Activated effector memory CD4-positive, alpha-beta T cell treated with Interleukin-2 at 50 U/mL for 16 hours (primary cell): ENCODE measurements around the gene ZNF653.
"Not testable (repeated sequence)": the region's sequence is repeated elsewhere in the genome, so short reads cannot be mapped to it uniquely, and the experiment has no call there.

Experiments
- DNase-seq: peaks from one replicate; pipeline ENCODE4 v3.0.0-alpha.2; 2020

Gene ZNF653

DNA sequence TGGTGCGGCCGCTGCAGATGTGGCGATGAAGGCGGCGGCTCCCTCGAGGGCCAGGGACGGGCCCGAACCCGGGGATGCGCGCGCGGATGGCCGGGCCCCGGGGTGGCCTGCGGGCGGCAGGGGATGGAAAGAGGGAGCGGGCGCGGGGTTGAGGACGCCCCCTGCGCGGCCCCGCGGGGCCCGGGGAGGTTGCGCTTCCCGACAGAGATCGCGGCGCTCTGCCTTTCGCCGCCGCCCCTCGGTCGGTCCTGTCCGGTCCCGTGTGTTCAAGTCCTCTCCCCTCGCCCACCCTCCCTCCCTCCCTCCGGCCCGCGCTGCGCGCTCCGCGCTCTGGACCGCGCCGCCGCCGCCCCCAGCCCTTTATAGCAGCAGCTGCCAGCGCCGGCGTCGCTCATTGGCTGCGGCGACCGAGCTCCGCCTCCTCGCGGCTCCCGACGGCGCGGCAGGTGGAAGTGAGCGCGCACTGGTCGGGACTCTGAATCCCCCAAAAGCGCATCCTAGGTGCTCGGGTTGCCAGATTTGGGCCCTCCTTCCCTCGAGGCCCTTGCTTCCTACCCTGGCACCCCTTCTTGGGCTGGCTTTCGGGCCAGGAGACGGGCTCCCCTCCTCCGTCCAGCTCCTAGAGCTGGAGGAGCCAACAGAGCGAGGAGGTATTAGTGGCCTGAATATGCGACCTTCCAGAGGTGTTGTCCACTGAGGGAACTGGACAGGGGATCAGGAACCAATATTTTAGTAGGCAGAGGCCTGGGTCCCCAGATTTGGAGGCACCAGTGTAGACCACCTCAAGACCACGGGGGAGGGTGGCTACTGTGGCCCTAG lies 24.7 kb downstream of the ZNF653 start, which contains the start of gene ELAVL3:
ELAVL3 (minus strand) TSS at position 332 of the 819 bp plus-strand sequence. CDS start 438 bp downstream, outside the sequence.
- DNase-seq: no peak

DNA sequence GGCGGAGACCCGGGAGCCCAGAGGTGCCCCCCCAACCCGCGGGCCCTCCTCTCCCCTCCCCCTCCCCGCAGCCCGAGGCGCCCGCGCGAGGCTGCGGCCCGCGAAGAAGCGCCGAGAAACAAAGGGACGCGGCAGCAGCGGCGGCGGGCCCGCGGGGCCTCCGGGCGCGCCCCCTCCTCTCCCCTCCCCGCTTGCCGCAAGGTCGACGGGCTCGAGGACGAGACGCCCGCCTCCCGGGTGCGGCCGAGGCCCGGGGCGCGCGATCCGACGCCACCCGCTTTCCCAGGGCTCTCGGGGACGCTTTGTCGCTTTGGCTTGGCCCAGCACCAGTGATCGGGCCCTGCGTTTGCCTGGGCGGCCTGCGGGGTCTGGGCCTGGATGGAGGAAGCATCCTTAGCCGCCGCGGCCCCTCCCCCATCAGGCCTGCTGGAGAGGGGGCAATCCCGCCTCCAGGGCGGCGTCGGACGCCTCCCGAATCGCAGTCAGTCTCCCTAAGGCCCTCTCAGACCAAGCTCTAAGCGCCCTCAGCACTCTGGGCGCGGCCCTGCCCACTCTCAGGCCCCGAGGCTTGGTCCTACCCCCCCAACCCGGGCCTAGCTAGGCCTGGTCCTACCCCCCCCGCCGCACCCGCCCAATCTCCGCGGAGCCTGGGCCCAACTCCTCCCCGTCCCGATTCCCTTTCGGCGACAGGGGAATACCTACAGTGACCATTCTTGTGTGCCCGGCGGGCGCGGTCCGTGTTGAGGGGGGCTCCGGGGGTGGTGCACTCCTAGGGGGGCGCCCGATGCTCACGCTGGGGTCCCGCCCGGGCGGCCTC lies 25.5 kb downstream of the ZNF653 start:
- no peak for DNase-seq

DNA sequence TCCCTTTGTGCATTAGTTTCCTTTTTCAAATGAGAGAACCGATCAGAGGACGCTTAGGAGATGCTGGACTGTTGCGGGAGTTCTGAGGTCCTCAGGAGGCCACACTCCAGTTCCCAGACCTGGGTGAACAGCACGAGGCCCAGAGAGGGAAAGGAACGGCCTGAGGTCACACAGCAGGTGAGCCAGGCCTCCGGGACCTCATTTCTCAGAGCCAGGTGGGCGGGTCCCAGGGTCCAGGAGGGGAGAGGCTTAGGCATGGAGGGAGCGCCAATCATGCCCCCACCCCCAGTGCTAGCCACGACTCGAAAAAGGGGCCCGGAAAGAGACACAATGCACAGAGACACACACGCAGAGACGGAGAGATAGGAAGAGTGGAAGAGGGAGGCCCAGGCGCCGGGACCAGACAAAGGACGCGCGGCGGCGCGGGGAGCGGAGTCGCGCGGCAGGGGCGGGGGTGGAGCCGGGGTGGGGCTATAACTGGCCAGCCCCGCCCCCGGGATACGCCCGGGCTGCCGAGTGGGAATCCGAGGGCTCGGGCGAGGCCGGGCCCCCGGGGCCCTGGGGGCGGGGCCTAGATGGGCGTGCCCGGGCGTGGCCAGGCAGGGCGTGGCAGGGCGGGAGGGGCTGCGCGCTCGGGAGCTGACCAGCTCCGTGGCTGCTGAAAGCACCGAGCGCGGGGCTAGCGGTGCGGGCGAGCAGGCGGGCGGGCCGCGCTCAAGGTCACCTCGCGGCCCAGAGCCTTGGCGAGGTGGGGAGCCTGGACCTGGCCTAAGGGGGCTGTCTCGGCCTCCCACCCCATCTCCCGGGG lies 26.3 kb downstream of the ZNF653 start:
- DNase-seq: no peak

DNA sequence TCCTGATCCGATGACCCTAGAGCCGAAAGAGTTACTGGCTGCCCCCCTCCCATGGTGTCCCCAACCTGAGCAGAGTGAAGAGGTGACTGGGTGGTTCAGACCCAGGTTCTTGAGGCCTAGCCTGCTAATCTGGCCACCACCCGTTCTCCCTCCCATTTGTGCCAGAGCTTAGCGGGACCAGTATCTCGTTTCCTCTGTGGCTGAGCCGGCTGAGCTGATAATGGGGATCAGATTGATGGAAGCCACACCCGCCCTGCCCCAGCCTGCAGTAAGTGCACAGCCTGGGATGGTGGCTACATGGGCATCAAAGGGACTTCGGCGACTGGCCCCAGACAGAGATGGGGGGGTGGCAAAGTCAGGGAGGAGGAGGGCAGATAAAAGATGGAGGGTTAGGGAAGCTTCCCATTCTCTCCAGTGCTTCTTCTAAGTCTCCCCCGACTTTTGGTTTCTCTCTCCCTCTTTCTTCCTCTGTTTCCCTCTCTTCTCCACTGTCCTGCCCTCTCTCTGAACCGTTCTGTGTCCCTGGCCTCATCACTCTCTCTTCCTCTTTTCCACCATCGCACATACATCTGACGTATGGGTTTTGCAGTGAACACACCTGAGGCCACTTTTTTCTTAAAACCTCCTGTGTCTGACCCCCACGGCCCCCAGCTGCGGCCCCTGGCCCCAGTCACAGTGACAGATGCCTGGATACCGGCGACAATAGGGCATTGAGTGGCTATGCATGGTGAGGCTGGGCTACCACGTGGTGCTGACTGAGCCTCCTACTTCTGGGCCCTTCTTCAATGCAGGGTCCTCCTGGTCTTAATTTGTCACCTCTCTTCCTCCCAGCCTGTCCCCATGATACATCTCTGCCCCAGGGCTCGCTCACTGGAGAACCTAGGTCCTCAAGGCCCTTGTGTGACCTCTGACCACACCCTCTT lies 27.2 kb downstream of the ZNF653 start:
- no peak for DNase-seq

DNA sequence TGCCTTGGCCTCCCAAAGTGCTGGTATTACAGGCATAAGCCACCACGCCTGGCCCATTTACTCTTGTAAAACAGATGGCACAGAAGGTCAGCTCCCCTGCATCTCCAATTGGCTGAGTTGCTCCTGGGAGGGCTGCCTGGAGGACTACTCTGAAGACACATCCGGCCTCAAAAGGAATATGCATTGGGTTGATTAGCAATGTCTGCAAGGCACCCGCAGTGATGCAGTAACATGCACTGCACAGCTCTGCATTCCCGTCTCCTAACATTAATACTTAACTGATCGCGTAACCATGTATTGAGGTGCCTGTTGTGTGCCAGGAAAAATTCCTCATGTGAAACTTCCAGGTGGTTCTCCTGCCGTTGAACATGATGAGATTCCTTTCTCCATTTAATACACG lies 29.8 kb downstream of the ZNF653 start:
- no peak for DNase-seq

DNA sequence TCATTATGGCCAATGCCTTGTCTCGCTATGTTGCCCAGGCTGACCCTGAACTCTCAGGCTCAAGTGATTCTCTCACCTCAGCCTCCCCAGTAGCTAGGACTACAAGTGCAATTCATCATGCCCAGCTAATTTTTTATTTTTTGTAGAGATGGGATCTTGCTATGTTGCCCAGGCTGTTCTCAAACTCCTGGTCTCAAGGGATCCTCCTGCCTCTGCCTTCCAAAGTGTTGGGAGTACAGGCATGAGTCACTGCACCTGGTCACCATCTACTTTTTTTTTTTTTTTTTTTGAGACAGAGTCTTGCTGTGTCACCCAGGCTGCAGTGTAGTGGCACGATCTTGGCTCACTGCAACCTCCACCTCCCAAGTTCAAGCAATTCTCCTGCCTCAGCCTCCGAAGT lies 30.3 kb downstream of the ZNF653 start:
- not testable (repeated sequence) for DNase-seq

DNA sequence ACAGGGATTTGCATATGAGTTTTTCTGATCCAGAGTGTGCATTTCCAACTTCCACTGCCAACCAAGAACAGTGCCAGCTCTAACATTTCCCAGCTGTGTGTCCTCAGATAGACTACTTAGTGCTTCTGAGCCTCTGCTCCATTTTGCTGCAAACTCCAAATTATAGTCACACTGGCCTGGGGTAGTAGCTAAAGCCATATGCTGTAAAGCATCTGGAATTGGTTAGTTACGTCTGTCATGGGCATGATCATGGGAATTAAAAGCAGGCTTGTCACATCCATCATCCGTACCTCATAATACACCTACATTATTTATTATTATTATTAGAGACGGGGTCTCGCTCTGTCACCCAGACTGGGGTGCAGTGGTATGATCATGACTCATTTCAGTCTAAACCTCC lies 31.9 kb downstream of the ZNF653 start:
- no peak for DNase-seq

DNA sequence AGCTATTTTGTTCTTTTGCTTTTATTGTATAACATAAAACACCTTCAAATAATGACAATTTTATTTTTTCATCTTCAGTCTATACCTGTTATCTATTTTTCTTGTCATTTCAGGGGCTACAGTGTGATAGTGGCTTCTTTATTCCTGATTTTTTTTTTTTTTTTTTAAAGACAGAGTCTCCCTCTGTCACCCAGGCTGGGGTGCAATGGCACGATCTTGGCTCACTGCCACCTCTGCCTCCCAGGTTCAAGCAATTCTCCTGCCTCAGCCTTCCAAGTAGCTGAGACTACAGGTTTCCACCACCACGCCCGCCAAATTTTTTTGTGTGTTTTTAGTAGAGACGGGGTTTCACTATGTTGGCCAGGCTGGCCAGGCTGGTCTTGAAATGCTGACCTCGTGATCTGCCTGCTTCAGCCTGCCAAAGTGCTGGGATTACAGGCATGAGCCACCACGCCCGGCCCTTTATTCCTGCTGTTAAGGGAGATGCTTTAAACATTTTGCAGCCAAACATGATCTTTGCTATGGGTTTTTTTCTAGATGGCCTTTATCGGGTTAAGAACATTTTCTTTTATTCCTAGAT lies 37.3 kb downstream of the ZNF653 start:
- DNase-seq: not testable (repeated sequence)

DNA sequence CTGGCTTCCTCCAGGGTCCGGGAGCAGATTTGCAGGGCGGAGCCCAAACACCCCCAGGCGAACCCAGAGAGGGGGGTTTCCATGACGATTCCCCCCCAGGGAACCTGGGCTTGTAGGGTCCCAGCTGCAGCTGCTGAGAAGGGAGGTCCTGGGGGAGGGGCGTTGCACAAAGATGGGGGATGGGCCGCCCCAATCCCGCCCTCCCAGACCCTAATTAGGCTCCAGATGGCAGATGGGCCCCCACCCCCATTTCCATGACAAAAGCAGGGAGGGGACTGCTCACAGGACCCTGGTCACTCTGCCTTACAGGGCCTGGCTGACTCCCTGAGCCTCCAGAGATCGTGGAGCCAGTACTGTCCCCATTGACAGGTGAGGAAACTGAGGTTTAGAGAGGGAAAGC lies 40.0 kb downstream of the ZNF653 start:
- DNase-seq: no peak

DNA sequence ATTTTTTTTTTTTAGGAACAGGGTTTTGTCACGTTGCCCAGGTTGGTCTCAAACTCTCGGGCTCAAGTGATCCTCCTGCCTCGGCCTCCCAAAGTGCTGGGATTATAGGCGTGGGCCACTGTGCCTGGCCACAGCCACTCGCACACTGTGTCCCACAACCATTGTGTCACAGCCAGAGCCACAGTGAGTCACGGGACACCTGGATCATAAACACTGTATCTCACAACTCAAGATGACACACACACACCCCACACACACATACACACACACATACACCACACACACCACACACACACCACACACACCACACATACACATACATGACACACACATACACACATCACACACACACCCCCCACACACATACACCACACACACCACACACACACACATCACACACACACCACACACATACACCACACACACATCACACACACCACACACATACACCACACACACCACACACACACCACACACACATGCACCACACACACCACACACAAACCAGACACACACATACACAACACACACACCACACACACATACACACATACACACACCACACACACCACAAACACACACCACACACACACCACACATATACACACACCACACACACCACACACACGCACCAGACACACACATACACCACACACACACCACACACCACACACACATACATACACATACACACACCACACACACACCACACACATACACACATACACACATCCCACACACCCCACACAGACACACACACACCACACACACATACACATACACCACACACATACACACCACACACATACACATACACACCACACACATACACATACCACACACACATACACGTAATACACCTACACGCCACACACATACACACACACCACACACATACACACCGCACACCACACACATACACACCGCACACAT lies 41.0 kb downstream of the ZNF653 start:
- no peak for DNase-seq

DNA sequence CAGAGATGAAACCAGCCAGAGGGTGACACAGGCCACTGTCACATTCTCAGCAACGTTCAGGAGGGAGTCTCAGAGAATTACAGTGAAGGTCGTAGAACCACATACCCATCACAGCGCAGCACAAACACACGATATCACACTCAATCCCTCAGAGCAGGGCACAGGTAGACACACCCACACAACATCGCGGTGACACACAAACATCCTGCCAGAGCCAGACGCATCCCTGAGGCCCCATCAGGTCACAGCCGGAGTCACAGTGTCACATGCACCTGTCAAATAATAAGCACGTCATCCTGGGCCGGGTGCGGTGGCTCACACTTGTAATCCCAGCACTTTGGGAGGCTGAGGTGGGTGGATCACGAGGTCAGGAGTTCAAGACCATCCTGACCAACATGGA lies 42.2 kb downstream of the ZNF653 start:
- DNase-seq: no peak

DNA sequence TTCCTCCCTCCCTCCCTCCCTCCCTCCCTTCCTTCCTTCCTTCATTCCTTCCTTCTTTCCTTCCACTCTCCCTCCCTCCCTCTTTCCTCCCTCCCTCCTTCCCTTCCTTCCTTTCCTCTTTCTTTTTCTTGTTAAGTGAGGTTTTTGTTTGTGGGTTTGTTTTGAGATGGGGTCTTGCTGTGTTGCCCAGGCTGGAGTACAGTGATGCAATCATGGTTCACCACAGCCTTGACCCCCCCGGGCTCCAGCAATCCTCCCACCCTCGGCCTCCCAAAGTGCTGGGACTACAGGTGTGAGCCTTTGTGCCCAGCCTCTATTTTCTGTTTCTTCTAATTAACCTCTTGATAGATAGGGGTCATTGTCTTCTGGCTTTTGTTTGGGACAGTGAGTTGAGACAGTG lies 44.2 kb downstream of the ZNF653 start:
- DNase-seq: no peak

DNA sequence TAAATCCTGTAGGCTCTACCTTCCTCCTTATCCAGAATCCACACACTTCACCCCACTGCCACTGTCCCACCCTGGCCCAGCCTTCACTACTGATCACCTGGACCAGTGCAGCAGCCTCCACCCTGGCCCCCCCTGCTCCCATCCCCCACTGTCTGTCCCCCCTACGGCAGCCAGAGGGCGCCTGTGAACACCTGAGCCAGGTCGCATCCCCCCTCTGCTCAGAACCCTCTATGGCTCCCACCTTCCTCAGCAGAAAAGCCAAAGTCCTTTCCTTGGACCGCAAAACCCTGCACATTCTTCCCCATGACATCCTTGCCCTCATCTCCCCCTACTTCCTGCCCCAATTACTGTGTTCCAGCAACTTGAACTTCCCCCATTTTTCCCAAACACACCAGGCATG lies 45.4 kb downstream of the ZNF653 start:
- no peak for DNase-seq

DNA sequence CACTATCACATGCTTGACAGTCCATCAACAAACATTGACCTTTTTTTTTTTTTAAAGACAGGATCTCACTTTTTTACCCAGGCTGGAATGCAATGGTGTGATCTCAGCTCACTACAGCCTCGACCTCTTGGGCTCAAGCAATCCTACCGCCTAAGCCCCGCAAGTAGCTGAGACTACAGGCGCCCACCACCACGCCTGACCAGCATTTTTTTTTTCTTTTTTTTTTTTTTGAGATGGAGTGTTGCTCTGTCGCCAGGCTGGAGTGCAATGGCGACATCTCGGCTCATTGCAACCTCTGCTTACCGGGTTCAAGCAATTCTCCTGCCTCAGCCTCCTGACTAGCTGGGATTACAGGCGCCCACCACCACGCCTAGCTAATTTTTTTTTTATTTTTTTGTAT lies 46.7 kb downstream of the ZNF653 start:
- not testable (repeated sequence) for DNase-seq

DNA sequence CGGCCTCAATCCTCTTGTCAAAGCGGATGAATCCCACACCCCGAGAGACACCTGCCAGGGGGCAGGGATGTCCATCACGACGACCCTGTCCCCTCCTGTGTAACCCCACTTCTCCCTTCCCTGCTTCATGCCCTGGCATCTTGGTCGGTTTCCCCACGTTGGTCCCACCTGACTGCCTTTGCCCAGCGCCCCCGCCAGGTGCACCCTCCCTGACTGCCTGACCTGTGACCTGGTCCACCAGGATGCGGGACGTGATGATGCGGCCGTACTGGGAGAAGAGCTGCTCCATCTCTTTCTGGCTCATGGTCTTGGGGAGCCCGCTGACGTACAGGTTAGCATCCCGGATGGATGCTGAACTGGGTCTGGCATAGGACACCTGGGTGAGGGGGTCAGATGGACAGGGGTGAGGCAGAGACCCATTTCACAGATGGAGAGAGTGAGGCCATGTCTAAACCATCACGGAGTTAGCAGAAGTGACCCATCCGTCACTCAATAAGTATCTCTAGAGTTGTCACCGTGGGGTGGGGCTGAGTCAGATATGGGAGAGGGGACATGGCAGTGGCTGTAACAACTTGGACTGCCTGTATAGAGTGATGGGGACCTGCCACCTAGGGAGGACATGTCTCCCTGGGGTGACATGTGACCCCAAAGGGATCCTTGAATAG lies 47.3 kb downstream of the ZNF653 start:
- no peak for DNase-seq

DNA sequence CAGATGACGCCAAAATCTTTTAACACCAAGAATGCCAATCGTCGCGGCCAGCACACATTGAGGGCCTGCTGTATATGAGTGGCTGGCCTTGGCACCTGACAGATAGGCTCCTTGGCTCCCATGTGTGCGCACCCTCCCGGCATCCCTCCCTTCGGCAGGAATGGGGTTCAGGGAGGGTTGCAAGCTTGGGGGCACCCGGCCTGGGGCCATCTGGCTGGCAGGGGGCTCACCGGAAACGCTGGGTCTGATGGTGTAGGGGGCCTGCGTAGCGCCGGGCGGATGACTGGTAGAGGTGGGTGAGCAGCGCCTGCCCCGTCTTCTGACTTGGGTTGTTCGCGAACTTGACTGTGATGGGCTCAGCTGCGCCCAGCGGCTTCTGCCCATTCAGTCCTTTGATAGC lies 47.8 kb downstream of the ZNF653 start:
- no peak for DNase-seq

DNA sequence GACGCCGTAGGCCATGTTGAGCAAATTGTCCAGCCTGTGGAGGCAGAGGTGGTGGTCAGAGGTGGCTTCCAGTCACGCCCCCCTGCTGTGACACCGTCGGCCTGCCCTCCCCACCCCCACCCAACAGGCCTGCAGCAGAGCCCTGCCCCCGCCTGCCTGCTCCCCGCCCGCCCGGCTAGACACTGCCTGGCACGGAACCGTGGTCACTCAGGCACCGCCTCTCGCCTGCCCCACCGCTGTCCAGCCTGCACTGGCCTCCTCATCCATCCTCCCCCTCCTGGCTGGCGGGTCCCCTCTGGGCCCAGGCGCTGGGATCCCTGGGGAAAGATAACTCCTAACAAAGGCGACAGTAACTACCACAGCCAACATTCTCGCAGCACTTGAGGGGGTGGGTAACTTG lies 48.5 kb downstream of the ZNF653 start:
- DNase-seq: no peak

DNA sequence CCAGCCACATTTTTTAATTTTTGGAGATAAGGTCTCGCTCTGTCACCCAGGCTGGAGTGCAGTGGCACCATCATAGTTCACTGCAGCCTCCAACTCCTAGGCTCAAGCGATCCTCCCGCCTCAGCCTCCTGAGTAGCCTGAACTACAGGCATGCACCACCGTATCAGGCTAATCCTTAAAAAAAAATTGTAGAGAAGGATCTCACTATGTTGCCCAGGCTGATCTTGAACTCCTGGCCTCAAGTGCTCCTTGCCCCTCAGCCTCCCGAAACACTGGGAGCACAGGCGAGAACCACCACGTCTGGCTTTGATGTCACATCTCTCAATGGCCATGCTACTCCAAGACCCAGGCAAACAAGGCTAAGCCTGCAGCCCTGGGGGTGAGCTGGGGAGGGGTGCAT lies 49.0 kb downstream of the ZNF653 start:
- DNase-seq: no peak

DNA sequence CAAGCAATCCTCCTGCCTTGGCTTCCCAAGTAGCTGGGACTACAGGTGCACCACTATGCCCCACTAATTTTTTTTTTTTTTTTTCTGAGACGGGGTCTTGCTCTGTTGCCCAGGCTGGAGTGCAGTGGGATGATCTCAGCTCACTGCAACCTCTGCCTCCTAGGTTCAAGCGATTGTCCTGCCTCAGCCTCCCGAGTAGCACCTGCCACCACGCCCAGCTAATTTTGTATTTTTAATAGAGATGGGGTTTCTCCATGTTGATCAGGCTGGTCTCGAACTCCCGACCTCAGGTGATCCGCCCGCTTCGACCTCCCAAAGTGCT lies 50.4 kb downstream of the ZNF653 start:
- not testable (repeated sequence) for DNase-seq
